HG03066 (cell line): Measurements from ENCODE around the gene VWA3B.
"Not testable (repeated sequence)": the region's sequence is repeated elsewhere in the genome, so short reads cannot be mapped to it uniquely, and the experiment has no call there.

Experiments
- ATAC-seq: cut with Tn5 transposase; IDR thresholded peaks from one replicate; pipeline ENCODE4 v1.9.1; 2021; ENCODE audit warnings: low read depth; ENCODE audit not compliant: unreplicated experiment

VWA3B gene

GRCh38 chr2:98127229-98127989 is 40.4 kb downstream of the VWA3B start:
- no peak for ATAC-seq

DNA sequence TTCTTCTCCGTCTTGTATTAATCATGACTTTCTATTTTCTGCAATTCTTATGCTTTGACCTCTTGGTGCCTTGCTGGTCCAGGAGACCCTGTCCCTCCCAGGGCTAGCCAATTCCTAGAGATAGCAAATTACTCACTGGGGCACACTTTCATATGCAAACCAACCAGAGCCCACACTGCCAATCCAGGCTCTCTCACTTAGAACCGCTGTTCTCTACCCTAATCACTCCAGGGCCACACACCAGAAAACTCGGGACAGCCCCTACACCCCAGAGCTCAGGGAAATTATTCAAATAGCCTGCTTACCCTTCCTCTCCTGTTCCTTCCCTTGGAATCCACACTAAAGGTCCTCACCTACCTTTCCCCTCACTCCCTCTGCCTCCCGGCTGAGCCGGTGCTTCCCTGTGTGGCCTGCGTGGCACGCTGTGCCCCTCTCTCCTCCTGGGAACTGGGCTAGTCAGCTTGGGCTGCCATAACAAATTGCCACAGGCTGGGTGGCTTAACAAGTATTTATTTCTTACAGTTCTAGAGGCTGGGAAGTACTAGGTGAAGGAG is 41.7 kb downstream of the VWA3B start:
- no peak for ATAC-seq

GRCh38 chr2:98130073-98130472 is 43.1 kb downstream of the VWA3B start:
- not testable (repeated sequence) for ATAC-seq

GRCh38 chr2:98134172-98135005 is 47.4 kb downstream of the VWA3B start:
- ATAC-seq: no peak

DNA sequence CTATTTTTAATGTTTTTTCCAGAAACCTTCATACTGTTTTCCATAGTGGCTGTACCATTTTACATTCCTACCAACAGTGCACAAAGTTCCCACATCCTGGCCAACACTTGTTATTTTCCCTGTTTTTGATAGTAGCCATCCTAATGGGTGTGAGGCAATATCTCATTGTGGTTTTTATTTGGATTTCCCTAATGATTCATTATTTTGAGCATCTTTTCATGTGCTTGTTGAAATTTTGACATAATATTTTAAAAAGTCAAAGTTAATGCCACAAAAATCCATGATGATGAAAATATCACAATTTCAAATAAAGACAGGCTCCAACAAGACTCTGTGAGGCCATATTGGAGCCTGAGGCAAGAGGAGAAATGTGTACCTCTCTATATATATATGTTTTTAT is 50.2 kb downstream of the VWA3B start:
- ATAC-seq: no peak

DNA sequence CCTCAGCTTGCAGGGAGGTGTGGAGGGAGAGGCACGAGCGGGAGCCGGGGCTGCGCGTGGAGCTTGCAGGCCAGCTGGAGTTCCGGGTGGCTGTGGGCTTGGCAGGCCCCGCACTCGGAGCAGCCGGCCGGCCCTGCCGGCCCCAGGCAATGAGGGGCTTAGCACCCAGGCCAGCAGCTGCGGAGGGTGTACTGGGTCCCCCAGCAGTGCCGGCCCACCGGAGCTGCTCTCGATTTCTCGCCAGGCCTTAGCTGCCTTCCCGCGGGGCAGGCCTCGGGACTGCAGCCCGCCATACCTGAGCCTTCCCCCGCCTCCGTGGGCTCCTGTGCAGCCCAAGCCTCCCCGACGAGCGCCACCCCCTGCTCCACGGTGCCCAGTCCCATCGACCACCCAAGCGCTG is 52.0 kb downstream of the VWA3B start:
- not testable (repeated sequence) for ATAC-seq

DNA sequence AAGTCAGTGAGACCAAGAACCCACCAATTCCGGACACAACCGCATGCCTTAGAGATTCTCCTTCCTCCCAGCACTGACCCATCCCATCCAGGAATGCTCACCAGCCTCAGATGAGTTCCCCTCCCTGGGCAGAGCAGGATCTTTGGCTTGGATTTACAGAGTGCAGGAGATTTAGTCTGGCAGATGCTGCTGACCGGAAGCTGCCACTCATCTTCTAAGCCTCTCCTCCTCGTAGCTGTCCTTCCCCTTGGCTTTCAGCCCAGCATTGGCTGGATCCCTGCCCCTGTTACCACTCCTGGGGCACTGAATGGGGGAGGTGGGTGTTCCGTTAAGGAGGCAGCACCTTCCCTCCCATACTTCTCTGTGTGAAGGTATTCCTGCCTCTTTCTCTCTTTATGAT is 53.2 kb downstream of the VWA3B start:
- ATAC-seq: no peak

GRCh38 chr2:98142106-98142791 is 55.3 kb downstream of the VWA3B start:
- no peak for ATAC-seq

DNA sequence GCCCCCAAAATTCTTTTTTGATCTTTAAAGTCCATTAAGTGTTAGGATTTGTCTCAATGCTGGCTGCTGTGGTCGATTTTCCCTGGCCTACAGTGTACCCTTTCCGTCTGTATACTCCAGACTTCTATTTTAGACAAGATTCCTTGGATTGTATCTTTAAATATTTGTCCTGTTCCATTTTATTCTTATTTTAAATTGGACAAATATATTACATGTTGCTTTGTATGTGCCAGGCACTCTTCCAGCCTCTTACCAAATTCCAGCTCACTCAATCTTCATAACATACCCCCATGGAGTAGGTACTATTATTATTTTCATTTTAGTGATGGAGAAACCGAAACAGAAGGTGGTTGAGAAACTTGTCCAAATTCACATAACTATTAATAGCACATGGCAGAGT is 58.1 kb downstream of the VWA3B start:
- no peak for ATAC-seq

DNA sequence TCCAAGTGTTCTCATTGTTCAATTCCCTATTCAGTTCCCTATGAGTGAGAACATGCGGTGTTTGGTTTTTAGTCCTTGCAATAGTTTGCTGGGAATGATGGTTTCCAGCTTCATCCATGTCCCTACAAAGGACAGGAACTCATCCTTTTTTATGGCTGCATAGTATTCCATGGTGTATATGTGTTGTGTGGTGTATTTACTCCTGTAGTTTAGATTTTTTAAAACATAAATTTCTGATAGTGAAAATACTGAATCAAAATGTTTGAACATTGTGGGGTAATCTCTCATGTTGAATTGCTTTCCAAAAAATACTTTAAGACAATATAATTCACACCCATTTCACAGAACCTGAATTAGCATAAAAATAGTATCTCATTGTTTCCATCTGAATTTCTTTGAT is 60.9 kb downstream of the VWA3B start:
- not testable (repeated sequence) for ATAC-seq

GRCh38 chr2:98148595-98149332 is 61.8 kb downstream of the VWA3B start:
- ATAC-seq: no peak

GRCh38 chr2:98149333-98149697 is 62.3 kb downstream of the VWA3B start:
- ATAC-seq: no peak

DNA sequence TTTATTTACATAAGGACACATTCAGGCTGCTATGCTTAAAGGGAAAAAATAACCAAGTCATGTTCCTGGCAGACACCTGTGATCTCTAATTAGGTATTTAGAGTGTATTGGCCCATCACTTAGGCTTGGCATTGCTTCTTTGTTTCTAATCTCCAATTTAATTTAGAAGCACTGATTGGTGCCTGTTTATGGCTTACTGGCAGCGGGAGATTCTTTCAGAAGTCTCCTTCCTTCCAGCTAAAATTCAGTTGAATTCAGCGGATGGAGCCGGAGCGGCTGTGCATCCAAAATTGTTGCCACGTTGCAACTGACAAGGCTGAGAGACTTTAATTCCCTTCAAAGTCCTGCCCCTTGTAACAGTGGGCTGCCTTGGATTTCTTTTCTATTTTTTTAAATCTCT is 66.5 kb downstream of the VWA3B start:
- no peak for ATAC-seq

DNA sequence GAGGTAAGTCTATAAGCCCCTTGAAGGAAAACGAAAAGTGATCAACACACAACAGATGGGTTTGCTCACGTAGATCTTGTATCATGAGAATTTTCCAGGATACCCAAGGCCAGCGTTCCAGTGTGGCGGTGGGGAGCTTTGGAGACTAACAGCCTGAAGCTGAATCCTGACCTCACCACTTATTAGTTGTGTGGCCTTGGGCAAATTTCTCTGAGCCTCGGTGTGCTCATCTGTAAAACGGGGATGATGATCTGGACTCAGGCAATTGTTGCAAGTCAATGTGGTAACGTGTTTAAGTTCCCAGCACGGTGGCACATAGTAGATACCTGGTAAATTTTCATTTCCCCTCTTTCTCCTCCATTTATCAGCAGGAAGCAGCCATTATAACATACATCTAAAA is 68.3 kb downstream of the VWA3B start:
- ATAC-seq: no peak

DNA sequence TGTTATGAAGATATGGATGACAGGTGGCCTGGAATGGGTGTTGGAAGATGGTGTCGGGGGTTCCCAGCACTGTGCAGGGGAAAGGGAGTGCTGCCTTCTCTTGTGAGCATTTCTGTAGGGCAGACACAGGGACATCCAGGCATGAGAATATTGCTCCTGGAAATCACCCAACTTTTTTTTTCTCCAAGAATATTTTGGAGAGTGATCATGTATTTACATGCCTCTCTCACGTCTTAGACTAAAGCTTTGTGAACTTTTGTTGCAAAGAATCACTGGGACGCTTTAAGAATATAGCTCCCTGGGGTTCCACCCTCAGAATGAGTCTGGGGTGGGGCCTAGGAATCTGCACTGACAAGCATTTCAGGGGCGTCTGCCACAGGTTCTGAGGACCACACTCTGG is 68.7 kb downstream of the VWA3B start:
- ATAC-seq: no peak

DNA sequence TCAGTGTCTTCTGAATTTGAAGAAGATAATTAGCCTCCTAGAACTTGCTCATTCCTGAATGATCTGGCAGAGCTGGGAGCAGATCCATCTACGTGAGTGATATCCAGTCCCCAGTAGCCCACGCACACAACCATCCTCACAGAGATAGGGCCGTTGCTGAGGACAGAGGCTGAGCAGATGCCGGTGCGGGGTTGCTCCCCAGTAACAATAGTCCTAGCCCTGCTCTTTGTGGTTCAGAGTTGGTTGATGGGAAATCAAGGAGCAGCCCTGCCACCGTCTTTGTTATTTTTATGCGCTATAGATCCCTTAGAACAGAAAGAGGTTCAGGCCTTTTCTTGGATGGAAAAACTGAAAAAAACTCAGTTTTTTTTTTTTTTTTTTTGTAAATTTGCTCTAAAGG is 69.3 kb downstream of the VWA3B start:
- no peak for ATAC-seq

DNA sequence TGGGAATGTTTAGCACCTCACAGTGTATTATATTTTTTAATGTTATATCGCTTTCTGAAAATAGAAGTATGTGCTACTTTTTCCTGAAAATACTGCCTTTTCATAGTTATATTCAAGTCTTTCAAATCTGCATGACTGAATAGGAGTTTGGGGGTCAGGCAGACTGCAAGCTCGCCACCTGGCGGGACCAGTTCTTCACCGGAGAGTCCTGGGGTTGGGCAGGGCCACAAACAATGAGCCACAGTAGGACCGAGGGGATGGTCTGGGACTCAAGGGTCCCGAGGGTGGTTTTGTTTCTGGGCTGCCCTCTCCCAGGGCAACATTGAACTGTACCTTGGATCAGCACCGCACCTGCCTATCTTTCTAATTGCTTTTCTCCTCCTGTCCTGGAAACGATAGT is 70.6 kb downstream of the VWA3B start:
- ATAC-seq: no peak

DNA sequence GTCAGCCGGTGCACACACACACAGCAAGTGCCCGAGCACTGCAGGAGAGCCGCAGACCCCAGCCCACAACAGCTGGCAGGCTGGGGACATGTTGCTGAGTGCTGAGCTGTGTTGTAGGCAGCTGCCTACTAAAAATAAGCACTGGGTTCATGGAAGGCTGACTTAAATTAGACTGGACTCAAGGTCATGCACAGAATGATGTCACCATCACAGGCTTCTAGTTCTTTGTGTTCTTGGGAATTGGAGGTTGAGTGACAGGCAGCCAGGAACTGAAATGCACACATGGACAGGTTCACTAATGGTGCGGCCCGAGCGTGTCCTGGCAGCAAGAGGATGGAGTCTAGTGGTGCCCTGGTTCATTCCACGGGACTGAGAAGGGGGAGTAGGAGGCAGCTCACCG is 71.3 kb downstream of the VWA3B start:
- no peak for ATAC-seq

DNA sequence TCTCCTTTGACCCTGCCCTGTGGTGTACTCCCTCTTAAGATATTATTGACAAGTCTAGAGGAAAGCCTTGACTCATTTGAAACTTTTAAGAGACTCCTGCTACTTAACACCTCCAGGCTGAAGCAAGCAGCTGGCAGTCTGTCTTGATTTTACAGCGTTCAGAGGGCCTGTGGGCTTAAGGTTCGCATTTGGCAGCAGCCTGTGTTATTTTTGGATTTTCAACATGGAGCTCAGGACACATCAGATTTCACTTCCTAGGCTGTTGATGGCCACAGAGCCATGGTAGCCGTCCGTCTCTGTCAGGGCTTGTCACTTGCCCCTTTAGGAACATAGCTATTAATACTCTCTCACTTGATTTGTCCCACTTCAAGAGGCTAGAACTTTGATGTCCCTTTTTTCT is 73.6 kb downstream of the VWA3B start:
- no peak for ATAC-seq

DNA sequence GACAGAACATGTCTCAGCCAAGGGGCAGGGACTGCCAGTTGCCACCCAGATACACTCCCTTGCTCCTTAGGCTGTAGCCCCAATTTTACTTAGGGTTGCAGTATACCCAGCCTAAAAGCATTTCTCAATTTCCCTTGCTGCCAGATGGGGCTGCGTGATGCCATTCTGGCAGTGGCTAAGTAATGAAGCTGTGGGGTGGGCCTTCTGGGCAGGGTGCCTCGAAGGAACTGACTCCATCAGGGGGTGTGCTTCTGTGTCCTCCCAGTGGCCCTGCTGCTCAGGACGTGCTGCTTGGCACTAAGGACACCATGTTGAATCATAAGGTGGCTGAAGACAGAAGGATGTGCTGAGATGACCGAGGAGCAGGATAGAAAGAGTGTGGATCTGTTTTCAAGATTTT is 74.2 kb downstream of the VWA3B start:
- no peak for ATAC-seq

DNA sequence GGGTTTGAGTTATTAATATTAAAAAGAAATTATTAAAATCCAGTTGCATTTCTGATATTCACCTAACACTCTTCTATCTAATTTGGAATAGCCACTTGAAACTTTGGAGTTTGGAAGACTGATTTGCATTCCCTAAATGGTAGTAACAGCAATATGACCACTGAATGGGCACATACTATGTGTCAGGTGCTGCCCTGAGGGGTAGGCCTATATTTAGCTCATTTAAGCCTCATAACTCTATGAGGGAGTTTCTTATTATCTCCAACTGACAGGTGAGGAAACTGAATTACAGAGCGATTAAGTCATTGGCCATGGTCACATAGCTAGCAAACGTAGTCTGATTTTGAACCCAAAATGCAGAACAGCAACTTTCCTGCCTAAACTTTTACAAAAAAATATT is 77.3 kb downstream of the VWA3B start:
- ATAC-seq: no peak
